HEK293 (cell line): Measurements from ENCODE around the gene ISY1.

ENCODE experiments used
- CTCF ChIA-PET: fragments of 350-600 bp; formaldehyde crosslinking; extraction: SDS; loops from one replicate; lab custom pipeline; 2021; ENCODE audit warnings: antibody characterized with exemption; lab: Yijun Ruan, JAX
- POLR2A ChIA-PET: fragments of 300-600 bp; formaldehyde crosslinking; extraction: SDS; loops from one replicate; lab custom pipeline; 2020; ENCODE audit warnings: antibody characterized with exemption, inconsistent platforms; lab: Yijun Ruan, JAX
- H3K27ac ChIP-seq: fragments of 200-500 bp; sonication (Bioruptor generic); 2 replicates; pipeline ENCODE4 v1.5.1; 2014; ENCODE audit warnings: low read depth, low read length, control low read depth, inconsistent platforms; ENCODE audit errors: extremely low read depth
- H3K36me3 ChIP-seq, 2 experiments: fragments of 200-500 bp in 1 of 2; sonication (Bioruptor generic) in 1 of 2; 1 replicate in 1 of 2; 2 replicates in 1 of 2; pipeline ENCODE4 v1.5.1; 2014 to 2017; ENCODE audit warnings: inconsistent platforms in 2 of 2, low read length in 2 of 2; ENCODE audit not compliant: control insufficient read depth in 2 of 2, insufficient read depth in 1 of 2
- H3K4me1 ChIP-seq: fragments of 200-500 bp; sonication (Bioruptor generic); 2 replicates; pipeline ENCODE4 v1.5.1; 2014; ENCODE audit warnings: mild to moderate bottlenecking, low read length, inconsistent platforms; ENCODE audit not compliant: control insufficient read depth, insufficient read depth
- H3K4me3 ChIP-seq: 2 replicates; pipeline ENCODE4 v1.5.1; 2011; ENCODE audit warnings: low read depth, mild to moderate bottlenecking, control low read depth, low read length, moderate library complexity
- H3K9me3 ChIP-seq: fragments of 200-500 bp; sonication (Bioruptor generic); 2 replicates; pipeline ENCODE4 v1.5.1; 2014; ENCODE audit warnings: low read depth, low read length, inconsistent platforms; ENCODE audit not compliant: control insufficient read depth, insufficient read depth
- BCL6B ChIP-seq: fragments of 450-650 bp; formaldehyde crosslinking; IDR thresholded peaks from 2 replicates; pipeline ENCODE4 v1.5.1; 2017; ENCODE audit warnings: missing biosample characterization, missing genetic modification characterization
- ZIC2 ChIP-seq: fragments of 450-650 bp; formaldehyde crosslinking; IDR thresholded peaks from 2 replicates; pipeline ENCODE4 v1.5.1; 2016; ENCODE audit warnings: missing biosample characterization, missing genetic modification characterization
- ZNF10 ChIP-seq: fragments of 450-650 bp; formaldehyde crosslinking; IDR thresholded peaks from 2 replicates; pipeline ENCODE4 v1.5.1; 2017; ENCODE audit warnings: missing biosample characterization, missing genetic modification characterization
- ZNF114 ChIP-seq: fragments of 450-650 bp; formaldehyde crosslinking; IDR thresholded peaks from 2 replicates; pipeline ENCODE4 v1.5.0; 2017; ENCODE audit warnings: missing biosample characterization, missing genetic modification characterization
- ZNF138 ChIP-seq: fragments of 450-650 bp; formaldehyde crosslinking; IDR thresholded peaks from 2 replicates; pipeline ENCODE4 v1.5.1; 2016; ENCODE audit warnings: missing biosample characterization, missing genetic modification characterization, borderline replicate concordance
- ZNF16 ChIP-seq: fragments of 450-650 bp; formaldehyde crosslinking; IDR thresholded peaks from 2 replicates; pipeline ENCODE4 v1.5.1; 2016; ENCODE audit warnings: low read depth, missing biosample characterization, missing genetic modification characterization
- ZNF2 ChIP-seq: fragments of 450-650 bp; formaldehyde crosslinking; IDR thresholded peaks from 2 replicates; pipeline ENCODE4 v1.5.1; 2016; ENCODE audit warnings: missing biosample characterization, missing genetic modification characterization
- ZNF221 ChIP-seq: fragments of 450-650 bp; formaldehyde crosslinking; IDR thresholded peaks from 2 replicates; pipeline ENCODE4 v1.5.1; 2017; ENCODE audit warnings: missing biosample characterization, missing genetic modification characterization, borderline replicate concordance
- ZNF223 ChIP-seq: fragments of 450-650 bp; formaldehyde crosslinking; IDR thresholded peaks from 2 replicates; pipeline ENCODE4 v1.5.1; 2016; ENCODE audit warnings: missing biosample characterization, missing genetic modification characterization
- ZNF280C ChIP-seq: fragments of 450-650 bp; formaldehyde crosslinking; IDR thresholded peaks from 2 replicates; pipeline ENCODE4 v1.5.1; 2016; ENCODE audit warnings: missing biosample characterization, missing genetic modification characterization
- ZNF37A ChIP-seq: fragments of 450-650 bp; IDR thresholded peaks from 2 replicates; pipeline ENCODE4 v1.5.1; 2018; ENCODE audit warnings: missing biosample characterization, missing genetic modification characterization
- ZNF510 ChIP-seq: fragments of 450-650 bp; formaldehyde crosslinking; IDR thresholded peaks from 2 replicates; pipeline ENCODE4 v1.5.1; 2018; ENCODE audit warnings: mild to moderate bottlenecking, missing genetic modification characterization, missing biosample characterization; ENCODE audit not compliant: insufficient replicate concordance
- ZNF521 ChIP-seq: fragments of 450-650 bp; formaldehyde crosslinking; IDR thresholded peaks from 2 replicates; pipeline ENCODE4 v1.5.1; 2017; ENCODE audit warnings: missing biosample characterization, mild to moderate bottlenecking, missing genetic modification characterization
- ZNF580 ChIP-seq: fragments of 450-650 bp; formaldehyde crosslinking; IDR thresholded peaks from 2 replicates; pipeline ENCODE4 v1.5.1; 2016; ENCODE audit warnings: missing biosample characterization, missing genetic modification characterization
- ZNF585B ChIP-seq: fragments of 450-650 bp; formaldehyde crosslinking; IDR thresholded peaks from 2 replicates; pipeline ENCODE4 v1.5.1; 2016; ENCODE audit warnings: missing biosample characterization, missing genetic modification characterization
- ZNF670 ChIP-seq: fragments of 450-650 bp; formaldehyde crosslinking; IDR thresholded peaks from 2 replicates; pipeline ENCODE4 v1.5.1; 2016; ENCODE audit warnings: missing biosample characterization, missing genetic modification characterization, low read depth
- ZNF701 ChIP-seq: fragments of 450-650 bp; formaldehyde crosslinking; IDR thresholded peaks from 2 replicates; pipeline ENCODE4 v1.5.1; 2016; ENCODE audit warnings: missing biosample characterization, missing genetic modification characterization
- ZNF704 ChIP-seq: fragments of 450-650 bp; formaldehyde crosslinking; IDR thresholded peaks from 2 replicates; pipeline ENCODE4 v1.5.1; 2016; ENCODE audit warnings: missing biosample characterization, missing genetic modification characterization
- ZNF707 ChIP-seq: fragments of 450-650 bp; formaldehyde crosslinking; IDR thresholded peaks from 2 replicates; pipeline ENCODE4 v1.5.1; 2016; ENCODE audit warnings: missing biosample characterization, missing genetic modification characterization
- TF ChIP-seq, protein P1 (sequence below): fragments of 450-650 bp; formaldehyde crosslinking; IDR thresholded peaks from 2 replicates; pipeline ENCODE4 v1.5.1; 2016; ENCODE audit warnings: missing biosample characterization, missing genetic modification characterization
- TF ChIP-seq, protein P2 (sequence below): fragments of 450-650 bp; formaldehyde crosslinking; IDR thresholded peaks from 2 replicates; pipeline ENCODE4 v1.5.1; 2017; ENCODE audit warnings: missing biosample characterization, missing genetic modification characterization

Gene ISY1

GRCh38 chr3:129084501-129084900, 76.4 kb downstream of the ISY1 start:
- Histone ChIP-seq H3K4me1 (no peaks in the 10 kb centered on the region), H3K4me3 (no peak overlapping the region), H3K36me3 (no peaks in the 10 kb centered on the region), H3K9me3 (no peaks in the 10 kb centered on the region), H3K27ac (no peak overlapping the region)
- CTCF ChIA-PET: no interaction called here
- POLR2A ChIA-PET: interaction anchor here (0.6 kb wide), 1 partner anchor 19 kb away, joined by 3 read pairs; no protein-coding TSS in a partner anchor
- TF ChIP-seq ZNF10 (tag by site-specific recombination) (no peak), ZNF701 (tag by site-specific recombination) (no peak), ZNF670 (tag by site-specific recombination) (no peak), ZNF114 (tag by site-specific recombination) (no peak), ZNF138 (tag by site-specific recombination) (no peak), ZNF707 (tag by site-specific recombination) (no peak), ZNF521 (tag by site-specific recombination) (no peak), ZIC2 (no peak), ZNF37A (tag by site-specific recombination) (no peak), ZNF16 (tag by site-specific recombination) (no peak), ZNF510 (tag by site-specific recombination) (no peak)
- TF ChIP-seq, protein P1, sequence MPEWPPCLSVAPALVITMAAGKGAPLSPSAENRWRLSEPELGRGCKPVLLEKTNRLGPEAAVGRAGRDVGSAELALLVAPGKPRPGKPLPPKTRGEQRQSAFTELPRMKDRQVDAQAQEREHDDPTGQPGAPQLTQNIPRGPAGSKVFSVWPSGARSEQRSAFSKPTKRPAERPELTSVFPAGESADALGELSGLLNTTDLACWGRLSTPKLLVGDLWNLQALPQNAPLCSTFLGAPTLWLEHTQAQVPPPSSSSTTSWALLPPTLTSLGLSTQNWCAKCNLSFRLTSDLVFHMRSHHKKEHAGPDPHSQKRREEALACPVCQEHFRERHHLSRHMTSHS: no peak

GRCh38 chr3:129082026-129082425, 78.8 kb downstream of the ISY1 start:
- H3K27ac ChIP-seq: no peak overlapping the region
- H3K36me3 ChIP-seq: no peaks in the 10 kb centered on the region
- no peak for TF ChIP-seq ZNF221
- TF ChIP-seq BCL6B: no peak
- no peak for TF ChIP-seq ZNF2 (tag by site-specific recombination)
- no peak for TF ChIP-seq ZNF585B (tag by site-specific recombination)
- no peak for TF ChIP-seq ZNF704 (tag by site-specific recombination)
- TF ChIP-seq ZNF580: no peak
- TF ChIP-seq, protein P2, sequence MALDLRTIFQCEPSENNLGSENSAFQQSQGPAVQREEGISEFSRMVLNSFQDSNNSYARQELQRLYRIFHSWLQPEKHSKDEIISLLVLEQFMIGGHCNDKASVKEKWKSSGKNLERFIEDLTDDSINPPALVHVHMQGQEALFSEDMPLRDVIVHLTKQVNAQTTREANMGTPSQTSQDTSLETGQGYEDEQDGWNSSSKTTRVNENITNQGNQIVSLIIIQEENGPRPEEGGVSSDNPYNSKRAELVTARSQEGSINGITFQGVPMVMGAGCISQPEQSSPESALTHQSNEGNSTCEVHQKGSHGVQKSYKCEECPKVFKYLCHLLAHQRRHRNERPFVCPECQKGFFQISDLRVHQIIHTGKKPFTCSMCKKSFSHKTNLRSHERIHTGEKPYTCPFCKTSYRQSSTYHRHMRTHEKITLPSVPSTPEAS (tag by site-specific recombination): no peak
- TF ChIP-seq ZNF280C (tag by site-specific recombination): no peak
- no peak for TF ChIP-seq ZNF223 (tag by site-specific recombination)
- TF ChIP-seq, all 188 proteins: peak for 0
- CTCF ChIA-PET: interaction anchor here (1.0 kb wide), 1 partner anchor 112 kb away, joined by 4 read pairs; no protein-coding TSS in a partner anchor
- POLR2A ChIA-PET: no interaction called here
- Histone ChIP-seq H3K4me1 (no peaks in the 10 kb centered on the region), H3K4me3 (no peak overlapping the region), H3K9me3 (no peaks in the 10 kb centered on the region)
